Measurements from ENCODE around the gene OR1J4. TPM values are rescaled to one million over a fixed set of nuclear protein-coding genes. Genes with fewer than 3 reads are reported as not detected.

OR1J4 gene
- total RNA-seq, 1 experiment from 2014 or later, result not detected

DNA sequence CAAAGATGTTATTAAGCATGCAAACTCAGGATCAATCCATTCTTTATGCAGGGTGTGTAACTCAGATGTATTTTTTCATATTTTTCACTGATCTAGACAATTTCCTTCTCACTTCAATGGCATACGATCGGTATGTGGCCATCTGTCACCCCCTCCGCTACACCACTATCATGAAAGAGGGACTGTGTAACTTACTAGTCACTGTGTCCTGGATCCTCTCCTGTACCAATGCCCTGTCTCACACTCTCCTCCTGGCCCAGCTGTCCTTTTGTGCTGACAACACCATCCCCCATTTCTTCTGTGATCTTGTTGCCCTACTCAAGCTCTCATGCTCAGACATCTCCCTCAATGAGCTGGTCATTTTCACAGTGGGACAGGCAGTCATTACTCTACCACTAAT, 435 bp downstream of the OR1J4 start:
- Histone ChIP-seq H3K79me2 (ENCODE audit: insufficient read depth, low read length) (no peaks in the 10 kb centered on the region), H3K4me2 (ENCODE audit: low read length) (no peak overlapping the region), H4K20me1 (ENCODE audit: insufficient read depth) (no peaks in the 10 kb centered on the region), H3K9ac (ENCODE audit: low read length) (no peak overlapping the region), H3K4me3 (replicated peaks in 1 of 2; ENCODE audit: low read depth in 1 of 2, low read length in 2 of 2) (no peak overlapping the region), H2AFZ (ENCODE audit: low read depth, low read length, poor library complexity, severe bottlenecking) (no peak overlapping the region), H3K27me3 (ENCODE audit: insufficient read depth, low read length) (peaks cover 58% of the 10 kb centered on the region), H3K4me1 (ENCODE audit: control insufficient read depth in 1 of 2, insufficient read depth in 2 of 2, low read length in 2 of 2) (no peaks in the 10 kb centered on the region), H3K36me3 (ENCODE audit: control insufficient read depth in 1 of 2, insufficient read depth in 2 of 2, low read length in 2 of 2) (no peaks in the 10 kb centered on the region), H3K27ac (ENCODE audit: low read depth, low read length) (no peak overlapping the region), H3K9me2 (ENCODE audit: insufficient read depth) (no peaks in the 10 kb centered on the region), H3K9me3 (ENCODE audit: control insufficient read depth in 1 of 2, insufficient read depth in 1 of 2, low read depth in 1 of 2, low read length in 2 of 2) (no peaks in the 10 kb centered on the region)
- CTCF ChIA-PET, result no interaction called here
- ATAC-seq, result no peak
- TF ChIP-seq JUND (IDR thresholded peaks at IDR 0.05) (no peak), ELF1 (IDR thresholded peaks at IDR 0.05; ENCODE audit: borderline replicate concordance, low read depth) (no peak), SRF (IDR thresholded peaks at IDR 0.05; ENCODE audit: low read depth) (no peak), EGR1 (IDR thresholded peaks at IDR 0.05; ENCODE audit: low read depth) (no peak)
- TF ChIP-seq, protein P1, sequence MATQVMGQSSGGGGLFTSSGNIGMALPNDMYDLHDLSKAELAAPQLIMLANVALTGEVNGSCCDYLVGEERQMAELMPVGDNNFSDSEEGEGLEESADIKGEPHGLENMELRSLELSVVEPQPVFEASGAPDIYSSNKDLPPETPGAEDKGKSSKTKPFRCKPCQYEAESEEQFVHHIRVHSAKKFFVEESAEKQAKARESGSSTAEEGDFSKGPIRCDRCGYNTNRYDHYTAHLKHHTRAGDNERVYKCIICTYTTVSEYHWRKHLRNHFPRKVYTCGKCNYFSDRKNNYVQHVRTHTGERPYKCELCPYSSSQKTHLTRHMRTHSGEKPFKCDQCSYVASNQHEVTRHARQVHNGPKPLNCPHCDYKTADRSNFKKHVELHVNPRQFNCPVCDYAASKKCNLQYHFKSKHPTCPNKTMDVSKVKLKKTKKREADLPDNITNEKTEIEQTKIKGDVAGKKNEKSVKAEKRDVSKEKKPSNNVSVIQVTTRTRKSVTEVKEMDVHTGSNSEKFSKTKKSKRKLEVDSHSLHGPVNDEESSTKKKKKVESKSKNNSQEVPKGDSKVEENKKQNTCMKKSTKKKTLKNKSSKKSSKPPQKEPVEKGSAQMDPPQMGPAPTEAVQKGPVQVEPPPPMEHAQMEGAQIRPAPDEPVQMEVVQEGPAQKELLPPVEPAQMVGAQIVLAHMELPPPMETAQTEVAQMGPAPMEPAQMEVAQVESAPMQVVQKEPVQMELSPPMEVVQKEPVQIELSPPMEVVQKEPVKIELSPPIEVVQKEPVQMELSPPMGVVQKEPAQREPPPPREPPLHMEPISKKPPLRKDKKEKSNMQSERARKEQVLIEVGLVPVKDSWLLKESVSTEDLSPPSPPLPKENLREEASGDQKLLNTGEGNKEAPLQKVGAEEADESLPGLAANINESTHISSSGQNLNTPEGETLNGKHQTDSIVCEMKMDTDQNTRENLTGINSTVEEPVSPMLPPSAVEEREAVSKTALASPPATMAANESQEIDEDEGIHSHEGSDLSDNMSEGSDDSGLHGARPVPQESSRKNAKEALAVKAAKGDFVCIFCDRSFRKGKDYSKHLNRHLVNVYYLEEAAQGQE (IDR thresholded peaks at IDR 0.05; ENCODE audit: low read depth), result no peak
- TF ChIP-seq, protein P2, sequence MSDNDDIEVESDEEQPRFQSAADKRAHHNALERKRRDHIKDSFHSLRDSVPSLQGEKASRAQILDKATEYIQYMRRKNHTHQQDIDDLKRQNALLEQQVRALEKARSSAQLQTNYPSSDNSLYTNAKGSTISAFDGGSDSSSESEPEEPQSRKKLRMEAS (IDR thresholded peaks at IDR 0.05), result no peak
- TF ChIP-seq, protein P3, sequence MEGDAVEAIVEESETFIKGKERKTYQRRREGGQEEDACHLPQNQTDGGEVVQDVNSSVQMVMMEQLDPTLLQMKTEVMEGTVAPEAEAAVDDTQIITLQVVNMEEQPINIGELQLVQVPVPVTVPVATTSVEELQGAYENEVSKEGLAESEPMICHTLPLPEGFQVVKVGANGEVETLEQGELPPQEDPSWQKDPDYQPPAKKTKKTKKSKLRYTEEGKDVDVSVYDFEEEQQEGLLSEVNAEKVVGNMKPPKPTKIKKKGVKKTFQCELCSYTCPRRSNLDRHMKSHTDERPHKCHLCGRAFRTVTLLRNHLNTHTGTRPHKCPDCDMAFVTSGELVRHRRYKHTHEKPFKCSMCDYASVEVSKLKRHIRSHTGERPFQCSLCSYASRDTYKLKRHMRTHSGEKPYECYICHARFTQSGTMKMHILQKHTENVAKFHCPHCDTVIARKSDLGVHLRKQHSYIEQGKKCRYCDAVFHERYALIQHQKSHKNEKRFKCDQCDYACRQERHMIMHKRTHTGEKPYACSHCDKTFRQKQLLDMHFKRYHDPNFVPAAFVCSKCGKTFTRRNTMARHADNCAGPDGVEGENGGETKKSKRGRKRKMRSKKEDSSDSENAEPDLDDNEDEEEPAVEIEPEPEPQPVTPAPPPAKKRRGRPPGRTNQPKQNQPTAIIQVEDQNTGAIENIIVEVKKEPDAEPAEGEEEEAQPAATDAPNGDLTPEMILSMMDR (IDR thresholded peaks at IDR 0.05 in 2 of 3, conservative IDR thresholded peaks at IDR 0.05 in 1 of 3; ENCODE audit: borderline replicate concordance in 1 of 3, insufficient read depth in 1 of 3, low read depth in 2 of 3, low read length in 2 of 3), result no peak
- BruUV-seq (replicated peaks), result no TSS peak
- no peak for DNase-seq (ENCODE audit: low read depth, low spot score)
- intact Hi-C loops (cut with micrococcal nuclease), result no loop called here
- POLR2A ChIA-PET, result no interaction called here
- RAD21 ChIA-PET (ENCODE audit: low non-redundant PET in 1 of 2, low total read pairs in 2 of 2, uncharacterized antibody in 2 of 2, unreplicated experiment in 2 of 2), result no interaction called here
